OCI-LY7 (cell line): ENCODE data around the gene ST6GAL1. TPM values are rescaled to one million over a fixed set of nuclear protein-coding genes. Genes with fewer than 3 reads are reported as not detected.

ENCODE experiments used
- BruUV-seq: library from RNA; stranded (reverse); fragments of 400-500 nt; replicated peaks from 2 replicates; lab custom pipeline; 2021; lab: Mats Ljungman, UMichigan
- CTCF ChIA-PET: fragments of 300-600 bp; sonication (Branson Sonifier 250); formaldehyde crosslinking; loops from one replicate; lab custom pipeline; 2022; ENCODE audit warnings: antibody characterized with exemption; ENCODE audit not compliant: unreplicated experiment; lab: Charles Lee
- POLR2A ChIA-PET: fragments of 300-600 bp; sonication (Branson Sonifier 250); formaldehyde crosslinking; loops from one replicate; lab custom pipeline; 2022; ENCODE audit warnings: antibody characterized with exemption; lab: Charles Lee
- DNase-seq: peaks from one replicate; pipeline ENCODE4 v3.0.0-alpha.2; 2015; ENCODE audit warnings: low spot score
- H2AFZ ChIP-seq: fragments of 200-600 bp; sonication (generic), shearing (Covaris generic); 2 replicates; pipeline ENCODE4 v1.6.1; 2014; ENCODE audit warnings: mild to moderate bottlenecking, antibody characterized with exemption, low read length, moderate library complexity
- H3K27ac ChIP-seq: fragments of 200-600 bp; sonication (generic); 2 replicates; pipeline ENCODE4 v1.5.1; 2014; ENCODE audit warnings: mixed run types, low read depth, mild to moderate bottlenecking, moderate library complexity, low read length, inconsistent platforms; ENCODE audit not compliant: poor library complexity, severe bottlenecking
- H3K36me3 ChIP-seq: fragments of 200-600 bp; sonication (generic); 2 replicates; pipeline ENCODE4 v1.6.1; 2014; ENCODE audit warnings: mild to moderate bottlenecking, antibody characterized with exemption, low read length, moderate library complexity, mixed read lengths; ENCODE audit not compliant: insufficient read depth
- H3K4me1 ChIP-seq: fragments of 200-600 bp; sonication (generic); 2 replicates; pipeline ENCODE4 v1.5.1; 2014; ENCODE audit warnings: mild to moderate bottlenecking, low read length; ENCODE audit not compliant: insufficient read depth, poor library complexity, severe bottlenecking
- H3K4me2 ChIP-seq: fragments of 200-600 bp; sonication (generic); 2 replicates; pipeline ENCODE4 v1.6.1; 2014; ENCODE audit warnings: mild to moderate bottlenecking, low read length
- H3K4me3 ChIP-seq: fragments of 200-600 bp; sonication (generic); 2 replicates; pipeline ENCODE4 v1.5.1; 2014; ENCODE audit warnings: mild to moderate bottlenecking, low read depth, low read length; ENCODE audit not compliant: poor library complexity, severe bottlenecking
- H3K79me2 ChIP-seq: fragments of 200-600 bp; sonication (generic); 2 replicates; pipeline ENCODE4 v1.6.1; 2016; ENCODE audit warnings: low read depth, mild to moderate bottlenecking, low read length, moderate library complexity, mixed read lengths; ENCODE audit not compliant: insufficient read depth
- H3K9me2 ChIP-seq: fragments of 200-600 bp; sonication (generic); 2 replicates; pipeline ENCODE4 v1.6.1; 2016; ENCODE audit warnings: mild to moderate bottlenecking, low read length, mixed read lengths; ENCODE audit not compliant: insufficient read depth
- H3K9me3 ChIP-seq: fragments of 200-600 bp; sonication (generic); 2 replicates; pipeline ENCODE4 v1.6.1; 2014; ENCODE audit warnings: mild to moderate bottlenecking, mixed run types, low read length, mixed read lengths
- H4K20me1 ChIP-seq: fragments of 200-600 bp; sonication (generic); 2 replicates; pipeline ENCODE4 v1.6.1; 2014; ENCODE audit warnings: mild to moderate bottlenecking, antibody characterized with exemption, low read length, moderate library complexity, mixed read lengths; ENCODE audit not compliant: insufficient read depth
- EZH2phosphoT487 ChIP-seq: fragments of 200-600 bp; sonication (generic); IDR thresholded peaks from 2 replicates; pipeline ENCODE4 v1.6.1; 2018; ENCODE audit warnings: low read depth, borderline replicate concordance, mild to moderate bottlenecking, mixed run types, antibody characterized with exemption, low read length, moderate library complexity, mixed read lengths
- intact Hi-C: fragments of 100-400 bp; cut with micrococcal nuclease; formaldehyde crosslinking; loops from one replicate; pipeline ENCODE4 v1.10.0; 2022; ENCODE audit not compliant: unreplicated experiment
- total RNA-seq, 2 experiments: library from RNA; depleted of rRNA in 1 of 2; stranded (reverse); fragments of >200 nt in 1 of 2; shearing (Covaris generic) in 1 of 2; gene quantifications; 2 replicates each; pipeline ENCODE4 v1.2.3, GENCODE V29; 2014 to 2022
- TF ChIP-seq, protein P1 (sequence below): fragments of 200-600 bp; sonication (generic); conservative IDR thresholded peaks from 2 replicates; pipeline ENCODE4 v1.5.1; 2014; ENCODE audit warnings: mild to moderate bottlenecking, antibody characterized with exemption, low read length, moderate library complexity, mixed read lengths

Gene ST6GAL1
- total RNA-seq, 2 experiments from 2014 or later, result 192 to 375 TPM

- CTCF ChIA-PET, result no interaction called here
- H3K4me2 ChIP-seq, result no peak overlapping the region
- DNase-seq, result peak; percentile 29
- H3K4me3 ChIP-seq, result no peak overlapping the region
- intact Hi-C loops, result no loop called here
- no peaks in the 10 kb centered on the region for H3K9me3 ChIP-seq
- POLR2A ChIA-PET, result interaction anchor here (0.6 kb wide), 2 partner anchors 11 to 65 kb away, joined by 3 read pairs; no protein-coding TSS in a partner anchor
- H3K79me2 ChIP-seq, result no peaks in the 10 kb centered on the region
- H4K20me1 ChIP-seq, result no peaks in the 10 kb centered on the region
- no peaks in the 10 kb centered on the region for H3K36me3 ChIP-seq
- TF ChIP-seq EZH2phosphoT487, result no peak
- TF ChIP-seq, protein P1, sequence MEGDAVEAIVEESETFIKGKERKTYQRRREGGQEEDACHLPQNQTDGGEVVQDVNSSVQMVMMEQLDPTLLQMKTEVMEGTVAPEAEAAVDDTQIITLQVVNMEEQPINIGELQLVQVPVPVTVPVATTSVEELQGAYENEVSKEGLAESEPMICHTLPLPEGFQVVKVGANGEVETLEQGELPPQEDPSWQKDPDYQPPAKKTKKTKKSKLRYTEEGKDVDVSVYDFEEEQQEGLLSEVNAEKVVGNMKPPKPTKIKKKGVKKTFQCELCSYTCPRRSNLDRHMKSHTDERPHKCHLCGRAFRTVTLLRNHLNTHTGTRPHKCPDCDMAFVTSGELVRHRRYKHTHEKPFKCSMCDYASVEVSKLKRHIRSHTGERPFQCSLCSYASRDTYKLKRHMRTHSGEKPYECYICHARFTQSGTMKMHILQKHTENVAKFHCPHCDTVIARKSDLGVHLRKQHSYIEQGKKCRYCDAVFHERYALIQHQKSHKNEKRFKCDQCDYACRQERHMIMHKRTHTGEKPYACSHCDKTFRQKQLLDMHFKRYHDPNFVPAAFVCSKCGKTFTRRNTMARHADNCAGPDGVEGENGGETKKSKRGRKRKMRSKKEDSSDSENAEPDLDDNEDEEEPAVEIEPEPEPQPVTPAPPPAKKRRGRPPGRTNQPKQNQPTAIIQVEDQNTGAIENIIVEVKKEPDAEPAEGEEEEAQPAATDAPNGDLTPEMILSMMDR, result no peak
- peak overlapping the region; percentile 19; the same call in 1 of the 2 replicates for H2AFZ ChIP-seq
- no TSS peak for BruUV-seq
- H3K27ac ChIP-seq, result no peak overlapping the region
- no peaks in the 10 kb centered on the region for H3K9me2 ChIP-seq
- H3K4me1 ChIP-seq, result peaks cover 4% of the 10 kb centered on the region
These were observed 21.1 kb upstream of the ST6GAL1 start for GRCh38 chr3:186909078-186909853.

DNA sequence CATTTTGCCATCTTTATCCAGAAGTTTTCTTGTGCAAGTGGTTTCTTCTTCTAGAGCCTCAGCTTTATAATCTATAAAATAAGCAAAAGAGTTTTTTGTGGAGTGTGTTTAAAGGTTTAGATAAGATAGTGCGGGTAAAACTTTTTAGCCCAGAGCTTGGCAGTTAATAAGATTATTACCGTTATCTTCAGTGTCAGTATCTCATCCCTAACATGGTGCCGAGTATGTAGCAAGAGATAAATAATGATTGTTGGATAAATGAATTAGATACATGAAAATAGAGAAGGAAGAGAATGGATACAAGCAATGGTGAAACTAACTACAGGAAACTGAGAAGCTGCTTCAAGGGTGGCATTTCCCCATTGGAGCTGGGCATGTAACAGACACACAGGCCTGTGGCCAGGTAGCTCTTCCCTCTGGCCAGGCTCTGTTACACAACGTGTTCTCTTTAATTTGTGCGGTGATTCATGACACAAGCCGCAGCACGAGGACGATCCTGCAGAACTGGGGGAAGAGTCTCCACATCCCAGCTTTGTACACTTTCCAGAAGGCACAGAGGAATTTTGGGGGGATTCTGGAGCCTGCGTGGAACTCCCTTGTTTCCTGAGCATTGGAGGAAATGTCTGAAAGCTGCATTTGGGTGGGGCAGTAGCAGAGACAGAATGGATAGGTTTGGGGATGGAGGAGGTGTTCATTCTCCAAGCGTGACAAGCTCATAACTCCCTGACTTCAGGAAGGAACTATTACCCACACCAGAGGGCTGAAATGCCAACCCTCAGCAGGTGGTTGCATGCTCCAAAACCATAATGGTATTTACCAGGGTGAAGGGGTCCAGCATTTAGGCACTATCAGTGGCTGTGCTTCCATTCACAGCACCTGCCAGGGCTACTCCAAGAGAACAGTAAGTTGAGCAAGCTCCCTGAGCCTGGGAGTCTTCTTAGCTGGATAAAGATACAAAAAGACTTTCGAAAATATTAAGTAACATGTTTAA lies 14.2 kb upstream of the ST6GAL1 start:
- H3K9me3 ChIP-seq, result no peaks in the 10 kb centered on the region
- no peak overlapping the region for H3K4me2 ChIP-seq
- H2AFZ ChIP-seq, result no peak overlapping the region
- intact Hi-C loops, result no loop called here
- H3K4me1 ChIP-seq, result peaks cover 4% of the 10 kb centered on the region
- H3K79me2 ChIP-seq, result no peaks in the 10 kb centered on the region
- no TSS peak for BruUV-seq
- no peaks in the 10 kb centered on the region for H3K9me2 ChIP-seq
- no peak overlapping the region for H3K4me3 ChIP-seq
- no peak for TF ChIP-seq EZH2phosphoT487
- TF ChIP-seq, protein P1, result no peak
- no peaks in the 10 kb centered on the region for H3K36me3 ChIP-seq
- H4K20me1 ChIP-seq, result no peaks in the 10 kb centered on the region
- ChIA-PET CTCF (no interaction called here), POLR2A (interaction anchor here (0.6 to 2.0 kb wide), 4 partner anchors 13 to 254 kb away, joined by 3 to 4 read pairs (median 3); no protein-coding TSS in a partner anchor)
- DNase-seq, result no peak
- H3K27ac ChIP-seq, result no peak overlapping the region
